Fibroblast of skin of abdomen (primary cell): ENCODE measurements around the gene RERE.
A peak's percentile ranks its signal among the peaks of the same experiment; 100 is the strongest.

ENCODE experiments used
- DNase-seq: peaks from one replicate; pipeline ENCODE4 v3.0.0-alpha.2; 2013

The RERE gene

GRCh38 chr1:8663915-8664329, 153.5 kb downstream of the RERE start:
- peak; percentile 32 for DNase-seq

- DNase-seq: no peak
Observed at GRCh38 chr1:8663090-8663802, 154.2 kb downstream of the RERE start.

GRCh38 chr1:8662380-8663072, 154.9 kb downstream of the RERE start:
- no peak for DNase-seq

- DNase-seq: peak; percentile 90
Observed at GRCh38 chr1:8661185-8662110, 156.0 kb downstream of the RERE start.

GRCh38 chr1:8660411-8660828, 157.0 kb downstream of the RERE start:
- DNase-seq: peak; percentile 93

- DNase-seq: no peak
Observed at GRCh38 chr1:8659593-8659992, 157.8 kb downstream of the RERE start.

- DNase-seq: no peak
Observed at GRCh38 chr1:8653878-8654277, 163.6 kb downstream of the RERE start.

GRCh38 chr1:8652467-8653046, 164.9 kb downstream of the RERE start:
- DNase-seq: no peak

GRCh38 chr1:8651962-8652361, 165.5 kb downstream of the RERE start:
- no peak for DNase-seq

- no peak for DNase-seq
Observed at GRCh38 chr1:8651236-8651890, 166.1 kb downstream of the RERE start.

- DNase-seq: no peak
Observed at GRCh38 chr1:8649875-8650274, 167.6 kb downstream of the RERE start.

GRCh38 chr1:8649027-8649426, 168.4 kb downstream of the RERE start:
- DNase-seq: peak; percentile 32

GRCh38 chr1:8646996-8647395, 170.4 kb downstream of the RERE start:
- no peak for DNase-seq

GRCh38 chr1:8646189-8646588, 171.3 kb downstream of the RERE start:
- DNase-seq: no peak

- DNase-seq: no peak
Observed at GRCh38 chr1:8643542-8644536, 173.6 kb downstream of the RERE start.

GRCh38 chr1:8642114-8642513, 175.3 kb downstream of the RERE start:
- DNase-seq: peak; percentile 16

- no peak for DNase-seq
Observed at GRCh38 chr1:8641377-8641997, 176.0 kb downstream of the RERE start.

- no peak for DNase-seq
Observed at GRCh38 chr1:8640950-8641349, 176.5 kb downstream of the RERE start.

GRCh38 chr1:8639148-8639547, 178.3 kb downstream of the RERE start:
- no peak for DNase-seq

- no peak for DNase-seq
Observed at GRCh38 chr1:8633741-8634501, 183.5 kb downstream of the RERE start.
